Uterus (tissue), 4 donors: ENCODE measurements around the gene THSD4. TPM values are rescaled to one million over a fixed set of nuclear protein-coding genes. Genes with fewer than 3 reads are reported as not detected.

Experiments used
- DNase-seq, 2 donors: peaks; one replicate each; pipeline ENCODE4 v3.0.0-alpha.2; 2019 to 2020
- H3K27ac ChIP-seq, 2 donors: fragments of 200-600 bp; sonication (generic); 1 replicate in 1 of 2; 2 replicates in 1 of 2; pipeline ENCODE4 v1.5.1; 2016 to 2018
- H3K27me3 ChIP-seq, 2 donors: fragments of 200-600 bp; sonication (generic); one replicate each; pipeline ENCODE4 v1.5.1; 2018 to 2019; ENCODE audit warnings: control low read depth in 1 of 2
- H3K36me3 ChIP-seq, 2 donors: fragments of 200-600 bp; sonication (generic); one replicate each; pipeline ENCODE4 v1.5.1; 2019; ENCODE audit warnings: control low read depth in 1 of 2
- H3K4me1 ChIP-seq, 2 donors: fragments of 200-600 bp; sonication (generic); one replicate each; pipeline ENCODE4 v1.5.1; 2018 to 2019; ENCODE audit warnings: control low read depth in 1 of 2
- H3K4me3 ChIP-seq, 2 donors: fragments of 200-600 bp; sonication (generic); 1 replicate in 1 of 2; 2 replicates in 1 of 2; pipeline ENCODE4 v1.5.1; 2018 to 2019; ENCODE audit warnings: mild to moderate bottlenecking in 1 of 2
- H3K9me3 ChIP-seq, 2 donors: fragments of 200-600 bp; sonication (generic); one replicate each; pipeline ENCODE4 v1.5.1; 2019; ENCODE audit warnings: control low read depth in 1 of 2
- POLR2A ChIP-seq, 2 donors: fragments of 450-650 bp; IDR thresholded peaks; one replicate each; pipeline ENCODE4 v1.6.1; 2016; ENCODE audit warnings: antibody characterized with exemption in 2 of 2, mild to moderate bottlenecking in 1 of 2, moderate library complexity in 1 of 2
- intact Hi-C: fragments of 100-400 bp; cut with DNase I; formaldehyde crosslinking; loops from one replicate; pipeline ENCODE4 v1.15.1; 2023; ENCODE audit warnings: low total_unique reads
- total RNA-seq, 4 donors: library from RNA; depleted of rRNA in 3 of 4; stranded (reverse); fragments of >200 nt in 3 of 4; gene quantifications; one replicate each; pipeline versions ENCODE4 v1.1.0 to v1.2.4, GENCODE V29; 2014 to 2023
- TF ChIP-seq, protein P1 (sequence below), 4 experiments: fragments of 200-600 bp in 2 of 4; fragments of 450-650 bp in 2 of 4; sonication (generic) in 2 of 4; IDR thresholded peaks; one replicate each; pipeline ENCODE4 v1.5.1; 2016 to 2019; ENCODE audit warnings: antibody characterized with exemption in 4 of 4, mild to moderate bottlenecking in 2 of 4, moderate library complexity in 1 of 4
- donor health status: DM: yes; HTN: yes; CAD: no.

The THSD4 gene
- total RNA-seq, 4 donors from 2014 or later = 7.1 to 144 (median 35.4) TPM

DNA sequence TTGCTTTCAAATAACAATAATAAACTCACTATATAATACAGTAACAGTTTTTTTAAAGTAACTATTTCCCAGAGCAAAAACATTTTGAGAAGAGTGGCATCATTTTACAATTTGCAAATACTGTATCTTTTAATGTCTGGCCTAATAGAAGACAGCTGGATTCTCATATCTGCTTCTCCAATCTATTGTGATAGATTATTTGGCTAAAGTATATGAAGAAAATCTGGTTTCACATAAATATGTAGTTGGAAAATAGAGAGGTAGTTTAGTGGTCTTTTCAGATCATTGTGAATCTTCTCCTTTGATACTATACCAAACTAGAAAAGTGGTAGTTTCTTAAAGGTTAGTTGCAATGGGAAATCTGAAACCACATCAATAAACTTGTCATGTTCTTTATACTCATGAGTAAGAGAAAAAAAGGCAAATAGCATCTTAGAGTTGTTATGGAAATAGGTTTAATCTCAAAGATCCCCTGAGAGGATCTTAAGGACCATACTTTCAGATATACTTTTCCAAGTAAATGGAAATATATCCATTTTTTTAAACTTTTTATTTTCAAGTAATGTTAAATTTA is 570.2 kb downstream of the THSD4 start:
- Histone ChIP-seq H3K27ac (no peak overlapping the region), H3K27me3 (no peaks in the 10 kb centered on the region), H3K36me3 (no peaks in the 10 kb centered on the region), H3K9me3 (no peaks in the 10 kb centered on the region), H3K4me1 (peaks cover 0 to 5% of the 10 kb centered on the region in 2 donors), H3K4me3 (no peak overlapping the region)
- intact Hi-C loops = no loop called here
- TF ChIP-seq, protein P1, sequence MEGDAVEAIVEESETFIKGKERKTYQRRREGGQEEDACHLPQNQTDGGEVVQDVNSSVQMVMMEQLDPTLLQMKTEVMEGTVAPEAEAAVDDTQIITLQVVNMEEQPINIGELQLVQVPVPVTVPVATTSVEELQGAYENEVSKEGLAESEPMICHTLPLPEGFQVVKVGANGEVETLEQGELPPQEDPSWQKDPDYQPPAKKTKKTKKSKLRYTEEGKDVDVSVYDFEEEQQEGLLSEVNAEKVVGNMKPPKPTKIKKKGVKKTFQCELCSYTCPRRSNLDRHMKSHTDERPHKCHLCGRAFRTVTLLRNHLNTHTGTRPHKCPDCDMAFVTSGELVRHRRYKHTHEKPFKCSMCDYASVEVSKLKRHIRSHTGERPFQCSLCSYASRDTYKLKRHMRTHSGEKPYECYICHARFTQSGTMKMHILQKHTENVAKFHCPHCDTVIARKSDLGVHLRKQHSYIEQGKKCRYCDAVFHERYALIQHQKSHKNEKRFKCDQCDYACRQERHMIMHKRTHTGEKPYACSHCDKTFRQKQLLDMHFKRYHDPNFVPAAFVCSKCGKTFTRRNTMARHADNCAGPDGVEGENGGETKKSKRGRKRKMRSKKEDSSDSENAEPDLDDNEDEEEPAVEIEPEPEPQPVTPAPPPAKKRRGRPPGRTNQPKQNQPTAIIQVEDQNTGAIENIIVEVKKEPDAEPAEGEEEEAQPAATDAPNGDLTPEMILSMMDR (IDR thresholded peaks at IDR 0.05) = no peak
- TF ChIP-seq POLR2A (IDR thresholded peaks at IDR 0.05) = no peak
- DNase-seq = no peak

DNA sequence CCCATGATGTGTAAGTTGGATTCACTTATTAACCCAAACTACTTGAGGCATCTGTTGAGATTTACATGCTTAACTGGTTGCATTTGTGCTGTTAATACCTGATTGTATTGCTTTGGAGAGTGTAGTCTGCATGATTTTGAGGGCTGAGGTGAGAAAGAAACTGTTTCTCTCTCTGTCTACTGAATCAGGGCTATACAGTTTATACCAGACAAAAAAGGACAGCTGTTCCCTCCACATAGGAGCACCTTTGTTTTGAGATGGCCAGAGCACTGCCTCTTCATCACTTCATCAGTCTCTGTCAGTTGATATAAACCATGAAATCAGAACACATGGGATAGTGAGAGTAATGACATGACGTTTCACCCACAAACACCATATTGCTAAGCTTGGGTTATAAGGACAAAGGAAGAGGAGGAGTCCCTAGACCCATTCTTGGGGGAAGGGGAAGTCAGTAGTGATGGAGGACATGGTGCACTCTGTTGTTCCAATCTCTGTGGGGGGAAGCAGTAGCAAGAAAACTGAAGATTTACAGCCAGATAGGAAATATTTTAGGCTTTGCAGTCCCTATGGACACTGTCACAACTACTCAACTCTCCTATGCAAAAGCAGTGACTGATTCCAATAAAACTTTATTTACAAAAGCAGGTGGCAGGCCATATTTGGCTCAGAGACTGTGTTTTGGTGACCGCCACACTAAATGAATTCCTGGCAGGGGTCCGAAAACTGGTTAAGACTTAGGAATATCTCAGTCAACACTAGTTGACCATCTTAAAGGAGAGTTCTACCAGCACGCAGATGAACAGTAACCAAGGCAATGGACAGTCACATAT is 571.2 kb downstream of the THSD4 start:
- TF ChIP-seq, protein P1 (IDR thresholded peaks at IDR 0.05) = no peak
- TF ChIP-seq POLR2A (IDR thresholded peaks at IDR 0.05) = no peak
- Histone ChIP-seq H3K27ac (no peak overlapping the region), H3K27me3 (no peaks in the 10 kb centered on the region), H3K4me3 (no peak overlapping the region), H3K9me3 (no peaks in the 10 kb centered on the region), H3K36me3 (no peaks in the 10 kb centered on the region), H3K4me1 (no peaks in the 10 kb centered on the region)
- DNase-seq = no peak
- intact Hi-C loops = no loop called here

DNA sequence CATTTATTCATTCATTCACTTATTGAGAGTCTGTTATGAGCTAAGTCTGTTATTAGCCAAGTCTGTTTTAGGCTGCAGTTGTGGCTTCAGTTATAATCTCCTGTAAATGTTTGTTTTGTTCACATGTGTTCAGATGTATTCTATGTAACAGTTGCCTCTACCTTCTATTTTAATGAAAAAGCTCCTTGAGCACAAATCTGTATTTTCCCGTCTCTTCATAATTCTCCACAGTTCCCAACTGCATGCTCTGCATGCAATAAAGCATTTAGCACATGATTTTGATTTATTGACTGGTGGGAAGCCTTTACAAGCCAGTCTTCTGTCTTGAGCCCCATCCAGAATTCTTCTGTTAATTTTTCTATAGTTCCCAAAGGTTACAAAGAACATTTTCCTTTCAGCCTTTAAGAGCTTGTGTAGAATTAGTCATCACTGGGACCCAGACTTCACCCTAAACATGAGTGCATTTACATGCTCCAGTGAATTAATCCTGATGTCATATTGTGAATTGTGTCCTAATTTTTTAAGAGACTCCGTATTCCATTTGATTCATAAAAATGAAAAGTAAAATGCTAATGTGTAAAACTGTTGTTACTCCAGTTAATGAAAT is 572.7 kb downstream of the THSD4 start:
- H3K27ac ChIP-seq = no peak overlapping the region
- TF ChIP-seq POLR2A (IDR thresholded peaks at IDR 0.05) = no peak
- TF ChIP-seq, protein P1 (IDR thresholded peaks at IDR 0.05) = no peak
- no peaks in the 10 kb centered on the region for H3K9me3 ChIP-seq
- no peak overlapping the region for H3K4me3 ChIP-seq
- H3K36me3 ChIP-seq = no peaks in the 10 kb centered on the region
- DNase-seq = no peak
- intact Hi-C loops = no loop called here
- peaks cover 0 to 8% of the 10 kb centered on the region in 2 donors for H3K4me1 ChIP-seq
- H3K27me3 ChIP-seq = no peaks in the 10 kb centered on the region

DNA sequence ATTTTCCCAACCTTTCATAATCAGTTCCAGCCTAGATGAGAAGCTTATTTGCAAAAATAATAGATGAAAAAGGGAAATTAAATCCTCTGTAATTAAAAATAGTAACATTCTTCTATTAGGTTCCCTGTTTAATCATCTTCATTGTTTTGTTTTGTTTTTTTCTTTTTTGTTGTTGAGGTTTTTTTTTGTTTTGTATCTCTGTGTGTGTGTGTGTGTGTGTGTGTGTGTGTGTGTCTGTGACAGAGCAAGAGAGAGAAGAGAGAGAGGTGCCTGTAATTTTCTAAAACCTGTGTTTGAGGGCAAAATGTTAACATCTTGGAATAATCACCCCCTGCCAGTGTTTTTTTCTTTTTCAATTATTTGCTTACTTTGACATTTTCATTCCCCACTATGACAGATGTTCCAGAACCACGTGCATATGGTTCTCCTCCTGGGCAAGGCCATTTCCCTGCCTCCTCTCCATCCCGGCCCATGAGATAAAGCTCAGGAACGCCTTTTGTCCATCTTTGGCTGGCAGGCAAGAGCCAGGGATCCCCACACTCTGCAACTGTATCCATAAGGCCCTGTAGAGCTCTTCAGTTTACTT is 573.3 kb downstream of the THSD4 start:
- TF ChIP-seq, protein P1 (IDR thresholded peaks at IDR 0.05) = no peak
- TF ChIP-seq POLR2A (IDR thresholded peaks at IDR 0.05) = no peak
- intact Hi-C loops = no loop called here
- no peak overlapping the region for H3K27ac ChIP-seq

More for the DNA sequence above, 573.3 kb downstream of the THSD4 start:
- Histone ChIP-seq H3K9me3 (no peaks in the 10 kb centered on the region), H3K4me3 (no peak overlapping the region), H3K4me1 (peaks cover 0 to 8% of the 10 kb centered on the region in 2 donors), H3K27me3 (no peaks in the 10 kb centered on the region), H3K36me3 (no peaks in the 10 kb centered on the region)
- no peak for DNase-seq
